GM12878 (cell line): ENCODE data around the gene EFCAB8. TPM values are rescaled to one million over a fixed set of nuclear protein-coding genes. Genes with fewer than 3 reads are reported as not detected.

Source experiments
- ATAC-seq: fragments of 200-7000 bp; cut with Tn5 transposase; 3 replicates; pipeline ENCODE4 v1.9.1; 2020; ENCODE audit warnings: mild to moderate bottlenecking, moderate library complexity
- BruUV-seq: library from RNA; stranded (reverse); fragments of 400-500 nt; replicated peaks from 2 replicates; lab custom pipeline; 2021; lab: Mats Ljungman, UMichigan
- CTCF ChIA-PET: fragments of 300-600 bp; sonication (Branson Sonifier 250); formaldehyde crosslinking; extraction: SDS; loops from one replicate; lab custom pipeline; 2021; ENCODE audit warnings: inconsistent platforms; lab: Yijun Ruan, JAX
- POLR2A ChIA-PET: fragments of 350-600 bp; formaldehyde crosslinking; extraction: SDS; loops from one replicate; lab custom pipeline; 2021; ENCODE audit warnings: inconsistent platforms; lab: Charles Lee
- RAD21 ChIA-PET: fragments of 300-600 bp; sonication (Branson Sonifier 250); formaldehyde crosslinking; loops from one replicate; lab custom pipeline; 2023; ENCODE audit warnings: antibody characterized with exemption; ENCODE audit not compliant: unreplicated experiment; lab: Charles Lee
- SMC1A ChIA-PET: fragments of 300-600 bp; sonication (Branson Sonifier 250); formaldehyde crosslinking; loops from one replicate; lab custom pipeline; 2023; ENCODE audit not compliant: unreplicated experiment, uncharacterized antibody; lab: Charles Lee
- DNase-seq: peaks from one replicate; pipeline ENCODE4 v3.0.0-alpha.2; 2011; ENCODE audit warnings: low read depth, low spot score
- FAIRE-seq: peaks from 3 replicates; lab custom pipeline; 2011; peaks lifted over from hg19 to GRCh38; lab: Jason Lieb, UNC
- H2AFZ ChIP-seq: 2 replicates; pipeline ENCODE4 v1.6.0; 2011; ENCODE audit warnings: low read depth, low read length, control low read depth; ENCODE audit not compliant: control insufficient read depth
- H3K27ac ChIP-seq: 2 replicates; pipeline ENCODE4 v1.5.1; 2011; ENCODE audit warnings: control low read depth; ENCODE audit not compliant: control insufficient read depth, insufficient read depth
- H3K27me3 ChIP-seq, 2 experiments: replicated peaks in 1 of 2; 2 replicates each; pipeline versions ENCODE4 v1.6.0 to v1.6.1; 2011; ENCODE audit warnings: low read length in 1 of 2; ENCODE audit not compliant: control insufficient read depth in 2 of 2, insufficient read depth in 2 of 2
- H3K36me3 ChIP-seq, 2 experiments: 2 replicates each; pipeline ENCODE4 v1.5.1; 2011; ENCODE audit warnings: low read length in 1 of 2; ENCODE audit not compliant: control insufficient read depth in 2 of 2, insufficient read depth in 2 of 2
- H3K4me1 ChIP-seq: 2 replicates; pipeline ENCODE4 v1.6.1; 2011; ENCODE audit warnings: mild to moderate bottlenecking, low read length, moderate library complexity, mixed read lengths; ENCODE audit not compliant: control insufficient read depth, insufficient read depth
- H3K4me2 ChIP-seq: 2 replicates; pipeline ENCODE4 v1.6.0; 2011; ENCODE audit warnings: control low read depth; ENCODE audit not compliant: control insufficient read depth, insufficient read depth
- H3K4me3 ChIP-seq: fragments of 200-600 bp; sonication (generic); 2 replicates; pipeline ENCODE4 v1.5.1; 2016
- H3K79me2 ChIP-seq: 2 replicates; pipeline ENCODE4 v1.6.0; 2011; ENCODE audit warnings: low read length; ENCODE audit not compliant: control insufficient read depth, insufficient read depth
- H3K9ac ChIP-seq: 2 replicates; pipeline ENCODE4 v1.8.0; 2011; ENCODE audit warnings: low read length, control low read depth, mixed read lengths; ENCODE audit not compliant: control insufficient read depth, insufficient read depth
- H3K9me3 ChIP-seq: replicated peaks from 3 replicates; pipeline ENCODE4 v1.5.1; 2011; ENCODE audit warnings: mild to moderate bottlenecking, low read length; ENCODE audit not compliant: control insufficient read depth, insufficient read depth
- H4K20me1 ChIP-seq: 2 replicates; pipeline ENCODE4 v1.6.0; 2011; ENCODE audit not compliant: control insufficient read depth, insufficient read depth
- ATF3 ChIP-seq: IDR thresholded peaks from 2 replicates; pipeline ENCODE4 v1.6.1; 2011; ENCODE audit warnings: low read depth, mild to moderate bottlenecking, low read length, moderate library complexity, borderline replicate concordance; ENCODE audit errors: extremely low read depth
- CHD1 ChIP-seq: IDR thresholded peaks from 2 replicates; pipeline ENCODE4 v1.6.1; 2012; ENCODE audit warnings: low read depth, low read length, improper control_type of control experiment
- CHD4 ChIP-seq: fragments of 200-600 bp; sonication (generic); IDR thresholded peaks from 2 replicates; pipeline ENCODE4 v1.6.1; 2016; ENCODE audit warnings: mild to moderate bottlenecking
- NR2F1 ChIP-seq: fragments of 450-650 bp; conservative IDR thresholded peaks from 2 replicates; pipeline ENCODE4 v1.6.1; 2017; ENCODE audit warnings: mild to moderate bottlenecking
- TCF7 ChIP-seq: IDR thresholded peaks from 2 replicates; pipeline ENCODE4 v1.6.1; 2014; ENCODE audit warnings: antibody characterized with exemption, borderline replicate concordance
- WRNIP1 ChIP-seq: IDR thresholded peaks from 2 replicates; pipeline ENCODE4 v1.6.1; 2011; ENCODE audit warnings: low read depth, low read length, improper control_type of control experiment, borderline replicate concordance
- WGBS: methylation state at CpG from one replicate; pipeline ENCODE4 v1.1.6; 2016; ENCODE audit warnings: low lambda C conversion rate; ENCODE audit not compliant: insufficient replicate concordance, insufficient coverage; ENCODE audit errors: missing lambda C conversion rate; 5-methylcytosine and 5-hydroxymethylcytosine counted together
- in situ Hi-C: fragments of 300-500 bp; cut with MboI; formaldehyde crosslinking; loops from 9 replicates; pipeline ENCODE4 v1.14.3; 2018; ENCODE audit warnings: mixed read lengths
- intact Hi-C: fragments of 100-400 bp; cut with micrococcal nuclease; formaldehyde crosslinking; loops from one replicate; pipeline ENCODE4 v1.14.2; 2022; ENCODE audit not compliant: unreplicated experiment
- polyA plus RNA-seq, 11 experiments: library from polyadenylated mRNA; depleted of rRNA in 4 of 11; unstranded in 6 of 11; stranded (reverse) in 5 of 11; fragments of >200 nt; fragmentation: Nextera tagmentation in 4 of 11; fragmentation: Illumina TruSeq in 1 of 11; extraction: Ambion mirVana in 4 of 11; extraction: Trizol in 1 of 11; gene quantifications; 1 replicate in 1 of 11; 2 replicates in 10 of 11; pipeline versions ENCODE4 v1.2.1 to v1.2.3, GENCODE V29; 2011 to 2016; ENCODE audit warnings: inconsistent platforms in 2 of 11, missing spikeins in 2 of 11, low read depth in 1 of 11
- total RNA-seq, 4 experiments: library from RNA; depleted of rRNA in 3 of 4; stranded (reverse); fragments of >200 nt in 3 of 4; fragmentation: Illumina TruSeq in 1 of 4; extraction: Trizol in 1 of 4; gene quantifications; 2 replicates each; pipeline versions ENCODE4 v1.2.1 to v1.2.3, GENCODE V29; 2013 to 2021
- TF ChIP-seq, protein P1 (sequence below): IDR thresholded peaks from 2 replicates; pipeline ENCODE4 v1.6.1; 2011; ENCODE audit warnings: low read depth, low read length, improper control_type of control experiment, borderline replicate concordance
- TF ChIP-seq, protein P2 (sequence below): fragments of 450-650 bp; IDR thresholded peaks from 2 replicates; pipeline ENCODE4 v1.6.1; 2014; ENCODE audit warnings: mild to moderate bottlenecking

The EFCAB8 gene
- total and polyA plus RNA-seq, 10 of the 15 experiments (the other 5 are each of a cell fraction or from before 2014, with no cell fraction given) = 0.04 to 0.18 (median 0.06) TPM; not detected in 4

DNA sequence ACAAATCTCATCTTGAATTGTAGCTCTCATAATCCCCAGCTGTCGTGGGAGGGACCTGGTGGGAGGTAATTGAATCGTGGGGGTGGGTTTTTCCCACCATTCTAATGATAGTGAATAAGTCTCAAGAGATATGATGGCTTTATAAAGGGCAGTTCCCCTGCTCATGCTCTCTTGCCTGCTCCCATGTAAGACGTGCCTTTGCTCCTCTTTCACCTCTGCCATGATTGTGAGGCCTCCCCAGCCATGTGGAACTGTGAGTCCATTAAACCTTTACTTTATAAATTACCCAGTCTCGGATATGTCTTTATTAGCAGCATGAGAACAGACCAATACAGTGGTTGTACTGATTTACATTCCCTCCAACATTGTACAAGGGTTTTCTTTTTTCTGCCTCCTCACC is 75.9 kb downstream of the EFCAB8 start (continued):
- TF ChIP-seq ATF3 = no peak
- no peak for TF ChIP-seq CHD1
- TF ChIP-seq NR2F1 = no peak
- TF ChIP-seq, protein P1, sequence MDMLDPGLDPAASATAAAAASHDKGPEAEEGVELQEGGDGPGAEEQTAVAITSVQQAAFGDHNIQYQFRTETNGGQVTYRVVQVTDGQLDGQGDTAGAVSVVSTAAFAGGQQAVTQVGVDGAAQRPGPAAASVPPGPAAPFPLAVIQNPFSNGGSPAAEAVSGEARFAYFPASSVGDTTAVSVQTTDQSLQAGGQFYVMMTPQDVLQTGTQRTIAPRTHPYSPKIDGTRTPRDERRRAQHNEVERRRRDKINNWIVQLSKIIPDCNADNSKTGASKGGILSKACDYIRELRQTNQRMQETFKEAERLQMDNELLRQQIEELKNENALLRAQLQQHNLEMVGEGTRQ = no peak

GRCh38 chr20:32941155-32941885 is 82.6 kb downstream of the EFCAB8 start:
- Histone ChIP-seq H3K4me2 (no peak overlapping the region), H3K27me3 (no peaks in the 10 kb centered on the region), H4K20me1 (no peaks in the 10 kb centered on the region), H3K36me3 (no peaks in the 10 kb centered on the region), H2AFZ (no peak overlapping the region), H3K9me3 (no peaks in the 10 kb centered on the region), H3K27ac (no peak overlapping the region), H3K9ac (no peak overlapping the region), H3K4me1 (no peaks in the 10 kb centered on the region), H3K79me2 (no peaks in the 10 kb centered on the region), H3K4me3 (no peak overlapping the region)
- intact Hi-C loops (loop anchor here (5.0 kb wide), 1 partner anchor 149 kb away; no protein-coding TSS in a partner anchor), in situ Hi-C loops (no loop called here)
- FAIRE-seq = no peak
- ChIA-PET POLR2A (no interaction called here), SMC1A (no interaction called here), CTCF (no interaction called here), RAD21 (no interaction called here)
- ATAC-seq = no peak
- TF ChIP-seq CHD4 (no peak), TCF7 (no peak), WRNIP1 (no peak)
- TF ChIP-seq, protein P2, sequence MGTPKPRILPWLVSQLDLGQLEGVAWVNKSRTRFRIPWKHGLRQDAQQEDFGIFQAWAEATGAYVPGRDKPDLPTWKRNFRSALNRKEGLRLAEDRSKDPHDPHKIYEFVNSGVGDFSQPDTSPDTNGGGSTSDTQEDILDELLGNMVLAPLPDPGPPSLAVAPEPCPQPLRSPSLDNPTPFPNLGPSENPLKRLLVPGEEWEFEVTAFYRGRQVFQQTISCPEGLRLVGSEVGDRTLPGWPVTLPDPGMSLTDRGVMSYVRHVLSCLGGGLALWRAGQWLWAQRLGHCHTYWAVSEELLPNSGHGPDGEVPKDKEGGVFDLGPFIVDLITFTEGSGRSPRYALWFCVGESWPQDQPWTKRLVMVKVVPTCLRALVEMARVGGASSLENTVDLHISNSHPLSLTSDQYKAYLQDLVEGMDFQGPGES = no peak
- 52% methylated on average over 1 of the region's 4 CpGs for WGBS
- BruUV-seq = no TSS peak
- DNase-seq = no peak
